ENCODE results near the gene ABCB11.

DNA sequence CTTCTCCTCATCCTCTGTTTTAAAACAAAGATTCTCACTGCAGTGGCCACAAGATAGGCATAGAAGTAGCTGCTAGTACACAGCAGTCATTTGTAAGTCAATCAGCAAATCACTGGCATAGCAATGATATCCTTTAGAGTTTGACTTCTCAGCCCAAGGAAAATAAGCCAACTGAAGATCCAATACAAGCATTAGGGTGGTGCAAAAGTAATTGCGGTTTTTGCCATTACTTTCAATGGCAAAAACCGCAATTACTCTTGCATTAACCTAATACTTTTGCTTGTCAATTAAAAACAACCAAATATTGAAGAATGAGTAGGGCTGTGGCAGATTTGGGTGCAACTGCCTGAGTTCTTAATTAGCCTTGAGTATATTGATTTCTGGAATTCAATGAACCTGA, 127.2 kb downstream of the ABCB11 start:
- TF ChIP-seq POLR2A (IDR thresholded peaks at IDR 0.05) = no peak
- TF ChIP-seq, protein P1, sequence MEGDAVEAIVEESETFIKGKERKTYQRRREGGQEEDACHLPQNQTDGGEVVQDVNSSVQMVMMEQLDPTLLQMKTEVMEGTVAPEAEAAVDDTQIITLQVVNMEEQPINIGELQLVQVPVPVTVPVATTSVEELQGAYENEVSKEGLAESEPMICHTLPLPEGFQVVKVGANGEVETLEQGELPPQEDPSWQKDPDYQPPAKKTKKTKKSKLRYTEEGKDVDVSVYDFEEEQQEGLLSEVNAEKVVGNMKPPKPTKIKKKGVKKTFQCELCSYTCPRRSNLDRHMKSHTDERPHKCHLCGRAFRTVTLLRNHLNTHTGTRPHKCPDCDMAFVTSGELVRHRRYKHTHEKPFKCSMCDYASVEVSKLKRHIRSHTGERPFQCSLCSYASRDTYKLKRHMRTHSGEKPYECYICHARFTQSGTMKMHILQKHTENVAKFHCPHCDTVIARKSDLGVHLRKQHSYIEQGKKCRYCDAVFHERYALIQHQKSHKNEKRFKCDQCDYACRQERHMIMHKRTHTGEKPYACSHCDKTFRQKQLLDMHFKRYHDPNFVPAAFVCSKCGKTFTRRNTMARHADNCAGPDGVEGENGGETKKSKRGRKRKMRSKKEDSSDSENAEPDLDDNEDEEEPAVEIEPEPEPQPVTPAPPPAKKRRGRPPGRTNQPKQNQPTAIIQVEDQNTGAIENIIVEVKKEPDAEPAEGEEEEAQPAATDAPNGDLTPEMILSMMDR (IDR thresholded peaks at IDR 0.05) = no peak

Data from vagina (tissue), 2 donors.